CD4-positive, alpha-beta T cell (primary cell): ENCODE measurements around the gene SETBP1. TPM values are rescaled to one million over a fixed set of nuclear protein-coding genes. Genes with fewer than 3 reads are reported as not detected.

ENCODE experiments used
- ATAC-seq: fragments of 200-7000 bp; cut with Tn5 transposase; one replicate; pipeline ENCODE4 v1.10.0; 2022; ENCODE audit warnings: mild to moderate bottlenecking; ENCODE audit not compliant: poor library complexity
- CTCF ChIA-PET: fragments of 350-600 bp; sonication (Branson Sonifier 250); formaldehyde crosslinking; loops from one replicate; lab custom pipeline; 2021; ENCODE audit warnings: antibody characterized with exemption, inconsistent platforms; lab: Charles Lee
- POLR2A ChIA-PET: fragments of 350-600 bp; sonication (Branson Sonifier 250); formaldehyde crosslinking; loops from one replicate; lab custom pipeline; 2021; ENCODE audit warnings: antibody characterized with exemption, inconsistent platforms; lab: Charles Lee
- DNase-seq, 14 experiments: peaks; one replicate each; pipeline ENCODE4 v3.0.0-alpha.2; 2013 to 2020; ENCODE audit warnings: mixed read lengths in 2 of 14
- H3K27ac ChIP-seq, 2 donors: one replicate each; pipeline versions ENCODE4 v1.5.1 to v1.7.0; 2013; ENCODE audit warnings: low read length in 2 of 2, low read depth in 1 of 2, mild to moderate bottlenecking in 1 of 2
- H3K27me3 ChIP-seq, 2 experiments: 1 replicate in 1 of 2; 2 replicates in 1 of 2; pipeline versions ENCODE4 v1.6.1 to v1.7.0; 2013; ENCODE audit warnings: low read length in 2 of 2, control low read depth in 1 of 2, mild to moderate bottlenecking in 1 of 2, moderate library complexity in 1 of 2; ENCODE audit not compliant: insufficient read depth in 2 of 2, control insufficient read depth in 1 of 2
- H3K36me3 ChIP-seq: one replicate; pipeline ENCODE4 v1.6.1; 2013; ENCODE audit warnings: low read length, control low read depth; ENCODE audit not compliant: insufficient read depth
- H3K4me1 ChIP-seq: one replicate; pipeline ENCODE4 v1.6.1; 2013; ENCODE audit warnings: low read length, control low read depth; ENCODE audit not compliant: insufficient read depth
- H3K4me3 ChIP-seq: one replicate; pipeline ENCODE4 v1.5.1; 2013; ENCODE audit warnings: mild to moderate bottlenecking, low read length, moderate library complexity
- H3K9me3 ChIP-seq, 2 experiments: 1 replicate in 1 of 2; 2 replicates in 1 of 2; pipeline versions ENCODE4 v1.6.1 to v1.7.0; 2013; ENCODE audit warnings: low read length in 2 of 2, mild to moderate bottlenecking in 2 of 2, control low read depth in 1 of 2, moderate library complexity in 1 of 2; ENCODE audit not compliant: control insufficient read depth in 1 of 2, insufficient read depth in 1 of 2
- H3K27ac Mint-ChIP-seq: one replicate; pipeline ENCODE4 v1.8.0; 2020; ENCODE audit warnings: mixed read lengths
- H3K27me3 Mint-ChIP-seq: one replicate; pipeline ENCODE4 v1.8.0; 2021; ENCODE audit warnings: mixed read lengths
- H3K36me3 Mint-ChIP-seq: one replicate; pipeline ENCODE4 v1.8.0; 2021; ENCODE audit warnings: low read depth, mixed read lengths
- H3K4me1 Mint-ChIP-seq: one replicate; pipeline ENCODE4 v1.8.0; 2021; ENCODE audit warnings: low read depth, mixed read lengths
- H3K4me3 Mint-ChIP-seq: one replicate; pipeline ENCODE4 v1.8.0; 2020; ENCODE audit warnings: mild to moderate bottlenecking, mixed read lengths
- H3K9me3 Mint-ChIP-seq: one replicate; pipeline ENCODE4 v1.8.0; 2020; ENCODE audit warnings: mixed read lengths
- CTCF ChIP-seq: fragments of 200-600 bp; IDR thresholded peaks from one replicate; pipeline ENCODE4 v1.8.0; 2022; ENCODE audit warnings: antibody characterized with exemption, mild to moderate bottlenecking
- intact Hi-C, 2 experiments: fragments of 100-400 bp; cut with DNase I in 1 of 2; cut with micrococcal nuclease in 1 of 2; formaldehyde crosslinking; loops; one replicate each; pipeline versions ENCODE4 v1.15.1 to v1.9.0; 2023 to 2025; cut with DNase I, micrococcal nuclease
- total RNA-seq, 174 experiments: library from RNA in 2 of 174; stranded (reverse) in 2 of 174; gene quantifications; one replicate each; pipeline ENCODE4 v1.2.3 and lab custom pipeline; 2021 to 2026

The SETBP1 gene
- total RNA-seq, 2 experiments from 2014 or later = 0.25 to 0.41 TPM

GRCh38 chr18:44747157-44747556 lies 66.5 kb downstream of the SETBP1 start:
- peaks cover 0 to 8% of the 10 kb centered on the region in 2 experiments for H3K9me3 ChIP-seq
- no peaks in the 10 kb centered on the region for H3K36me3 ChIP-seq
- Mint-ChIP-seq H3K27me3 (no peaks in the 10 kb centered on the region), H3K4me3 (no peak overlapping the region), H3K9me3 (no peaks in the 10 kb centered on the region), H3K4me1 (no peaks in the 10 kb centered on the region), H3K36me3 (no peaks in the 10 kb centered on the region), H3K27ac (no peak overlapping the region)
- TF ChIP-seq CTCF = no peak
- POLR2A ChIA-PET = no interaction called here
- no peak for DNase-seq
- CTCF ChIA-PET = no interaction called here
- no peaks in the 10 kb centered on the region for H3K4me1 ChIP-seq
- H3K4me3 ChIP-seq = no peak overlapping the region
- no peaks in the 10 kb centered on the region for H3K27me3 ChIP-seq
- intact Hi-C loops = no loop called here
- ATAC-seq = no peak
- H3K27ac ChIP-seq = no peak overlapping the region

- H3K27ac ChIP-seq = no peak overlapping the region
- no peak overlapping the region for H3K4me3 ChIP-seq
- no peaks in the 10 kb centered on the region for H3K36me3 ChIP-seq
- ATAC-seq (no peak), DNase-seq (no peak)
- intact Hi-C loops = no loop called here
- Mint-ChIP-seq H3K4me3 (no peak overlapping the region), H3K27ac (no peak overlapping the region), H3K9me3 (no peaks in the 10 kb centered on the region), H3K27me3 (no peaks in the 10 kb centered on the region), H3K4me1 (no peaks in the 10 kb centered on the region), H3K36me3 (no peaks in the 10 kb centered on the region)
- no peaks in the 10 kb centered on the region for H3K27me3 ChIP-seq
- ChIA-PET CTCF (no interaction called here), POLR2A (no interaction called here)
- peaks cover 0 to 8% of the 10 kb centered on the region in 2 experiments for H3K9me3 ChIP-seq
- no peaks in the 10 kb centered on the region for H3K4me1 ChIP-seq
- TF ChIP-seq CTCF = no peak
Measured at GRCh38 chr18:44748582-44748981, 67.9 kb downstream of the SETBP1 start.

- no peaks in the 10 kb centered on the region for H3K9me3 Mint-ChIP-seq
- no peak overlapping the region for H3K27ac ChIP-seq
- intact Hi-C loops = no loop called here
- H3K27ac Mint-ChIP-seq = no peak overlapping the region
- no peak for TF ChIP-seq CTCF
- no peak overlapping the region for H3K4me3 ChIP-seq
- H3K36me3 Mint-ChIP-seq = no peaks in the 10 kb centered on the region
- CTCF ChIA-PET = no interaction called here
- no peak overlapping the region for H3K4me3 Mint-ChIP-seq
- H3K27me3 Mint-ChIP-seq = no peaks in the 10 kb centered on the region
- H3K36me3 ChIP-seq = no peaks in the 10 kb centered on the region
- no peaks in the 10 kb centered on the region for H3K9me3 ChIP-seq
- DNase-seq (no peak), ATAC-seq (no peak)
- POLR2A ChIA-PET = no interaction called here
- H3K4me1 Mint-ChIP-seq = no peaks in the 10 kb centered on the region
- H3K27me3 ChIP-seq = no peaks in the 10 kb centered on the region
- H3K4me1 ChIP-seq = no peaks in the 10 kb centered on the region
Measured at GRCh38 chr18:44750774-44751173, 70.1 kb downstream of the SETBP1 start.
